Measurements from ENCODE around the gene WNT7A.

WNT7A gene

DNA sequence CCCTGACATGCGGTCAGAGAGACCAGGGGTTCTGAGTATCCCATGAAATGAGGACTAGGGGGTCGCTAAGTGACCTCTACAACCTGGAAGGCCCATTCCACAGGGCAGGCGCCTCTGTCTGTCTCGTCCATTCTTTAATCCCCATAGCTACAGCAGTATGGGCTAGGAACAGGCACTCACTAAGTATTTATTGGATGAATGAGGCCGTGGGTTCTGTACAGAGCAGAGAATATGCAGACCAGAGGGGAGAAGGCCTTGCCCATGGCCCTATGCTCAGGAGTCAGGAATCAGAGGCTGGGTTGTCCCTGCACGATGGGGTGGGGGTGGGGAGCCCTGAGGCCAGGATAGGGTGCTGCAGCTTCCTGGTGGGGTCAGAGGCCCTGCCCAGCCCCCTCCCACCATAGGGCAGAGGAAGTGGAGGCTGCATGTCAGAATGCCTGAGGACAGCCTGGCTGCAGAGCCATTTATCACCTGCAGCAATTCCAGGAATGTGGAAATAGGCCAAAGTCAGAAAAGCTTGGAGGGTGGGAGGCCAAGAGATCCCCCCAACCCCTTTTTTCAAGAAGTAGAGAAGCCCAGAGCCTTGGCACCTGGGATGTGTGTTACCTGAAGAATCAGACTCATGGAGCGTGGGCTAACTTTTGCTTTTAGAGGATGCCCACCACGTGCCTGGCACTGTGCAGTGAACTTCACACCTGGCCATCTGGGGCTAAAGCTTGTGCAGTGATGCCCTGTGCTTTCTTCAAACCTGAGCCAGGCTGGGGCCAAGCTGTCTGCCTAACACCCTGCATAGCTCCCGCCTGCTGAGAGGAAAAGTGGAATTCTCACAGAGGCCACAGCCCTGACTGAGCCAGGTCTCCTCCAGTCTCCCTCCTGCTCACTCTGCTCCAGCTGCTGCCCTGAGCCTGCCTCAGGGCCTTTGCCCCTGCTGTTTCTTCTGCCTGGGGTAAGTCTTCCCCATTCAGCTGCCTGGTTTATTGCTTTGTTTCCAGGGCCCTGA, 109.4 kb downstream of the WNT7A start:
- no peak for DNase-seq (ENCODE audit: low spot score)

DNA sequence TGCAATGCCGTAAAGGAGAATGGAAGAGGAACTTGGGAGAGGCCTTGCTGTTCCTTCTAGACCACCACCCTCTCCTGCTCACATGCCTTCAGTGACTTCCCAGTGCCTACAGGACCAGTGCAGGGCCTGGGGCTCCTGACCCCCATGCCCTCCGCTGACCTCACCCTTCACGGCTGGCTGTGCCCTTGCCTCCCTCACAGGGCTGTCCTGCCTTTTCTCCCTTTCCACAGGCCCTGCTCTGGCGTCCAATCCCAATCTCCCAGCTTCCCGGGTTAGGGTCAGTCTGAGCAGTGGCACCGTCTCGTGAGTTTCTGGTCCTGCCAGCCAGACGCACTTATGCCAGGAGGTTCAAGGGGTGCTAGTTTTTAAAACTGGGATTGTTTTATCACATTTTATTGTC, 110.4 kb downstream of the WNT7A start:
- no peak for DNase-seq (ENCODE audit: low spot score)

DNA sequence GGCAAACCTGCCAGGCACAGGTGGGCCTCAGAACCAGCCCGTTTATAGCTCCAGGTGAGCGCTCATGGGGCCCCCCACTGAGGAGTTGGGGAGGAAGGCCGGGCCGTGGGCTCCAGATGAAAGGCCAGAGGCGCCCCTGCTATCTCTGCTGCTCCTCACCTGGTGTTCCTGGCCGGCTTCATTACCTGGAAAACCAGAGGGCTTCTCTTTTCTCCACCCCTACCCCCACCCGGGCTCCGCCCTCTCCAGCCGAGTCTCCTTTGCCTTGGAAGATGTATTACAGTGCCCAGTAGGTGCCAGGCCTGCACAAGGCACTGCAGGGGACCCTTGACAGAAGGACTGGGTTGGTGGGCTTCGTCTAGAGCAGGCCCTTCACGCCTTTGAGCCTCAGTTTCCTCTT, 111.4 kb downstream of the WNT7A start:
- no peak for DNase-seq (ENCODE audit: low spot score)

DNA sequence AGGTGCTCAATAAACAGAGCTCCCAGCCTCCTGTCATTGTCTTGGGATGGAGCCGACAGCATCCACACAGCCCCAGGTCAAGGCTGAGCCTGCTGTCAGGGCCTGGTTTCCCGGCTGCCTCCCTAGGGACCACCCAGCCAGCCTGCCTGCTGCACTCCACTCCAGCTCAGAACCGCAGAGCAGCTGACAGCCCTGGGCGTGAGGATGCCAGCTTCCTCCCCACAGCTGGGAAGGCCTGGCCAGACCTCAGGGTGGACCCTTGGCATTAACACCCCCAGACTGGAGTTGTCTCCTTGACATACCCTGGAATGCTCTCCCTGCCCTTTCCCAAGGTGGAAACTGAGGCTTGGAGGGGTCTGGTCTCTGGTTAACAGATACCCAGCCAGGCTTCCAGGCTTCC, 112.0 kb downstream of the WNT7A start:
- DNase-seq (ENCODE audit: low spot score) = no peak

DNA sequence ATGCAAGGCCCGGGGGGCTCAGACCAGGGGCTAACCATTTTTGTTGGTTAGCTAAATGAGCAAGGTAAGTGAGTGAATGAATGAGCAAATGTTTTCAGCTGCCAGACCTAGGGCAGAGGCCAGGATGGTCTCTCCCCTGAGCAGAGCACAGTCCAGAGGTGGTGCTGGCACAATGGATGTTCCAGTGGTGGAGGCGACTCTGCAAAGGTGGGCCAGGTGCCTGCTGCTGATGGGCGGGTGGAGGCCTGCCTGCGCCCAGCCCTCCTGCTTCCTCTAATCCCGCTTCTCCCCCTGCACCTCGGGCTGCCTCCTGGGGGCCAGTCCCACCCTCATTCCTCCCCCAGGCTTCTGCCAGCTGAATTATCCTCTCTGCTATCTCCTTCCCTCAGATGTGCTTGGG, 112.8 kb downstream of the WNT7A start:
- DNase-seq (ENCODE audit: low spot score) = no peak

Measured in hematopoietic multipotent progenitor cell treated with erythropoietin and hydrocortisone succinate and interleukin-3 and kit ligand, for 17 days (in vitro differentiated cells).